Body of pancreas (tissue), 4 donors: ENCODE measurements around the gene MED10.

Source experiments
- CTCF ChIP-seq, 7 experiments: fragments of 450-650 bp in 4 of 7; fragments of 200-600 bp in 3 of 7; sonication (generic) in 3 of 7; IDR thresholded peaks; one replicate each; pipeline ENCODE4 v1.5.1; 2016 to 2019; ENCODE audit warnings: antibody characterized with exemption in 7 of 7
- POLR2A ChIP-seq, 3 donors: fragments of 450-650 bp; IDR thresholded peaks; one replicate each; pipeline ENCODE4 v1.6.1; 2016; ENCODE audit warnings: antibody characterized with exemption in 3 of 3, mild to moderate bottlenecking in 2 of 3

GRCh38 chr5:6347673-6348072 lies 30.7 kb downstream of the MED10 start:
- TF ChIP-seq CTCF (IDR thresholded peaks at IDR 0.05) (no peak), POLR2A (IDR thresholded peaks at IDR 0.05) (no peak)
